Central memory CD4-positive, alpha-beta T cell (primary cell): Measurements from ENCODE around the gene PTTG1IP2.

Source experiments
- DNase-seq: peaks from one replicate; pipeline ENCODE4 v3.0.0; 2022

Gene PTTG1IP2

GRCh38 chr7:90483251-90483650, 13.8 kb downstream of the PTTG1IP2 start:
- DNase-seq = no peak

DNA sequence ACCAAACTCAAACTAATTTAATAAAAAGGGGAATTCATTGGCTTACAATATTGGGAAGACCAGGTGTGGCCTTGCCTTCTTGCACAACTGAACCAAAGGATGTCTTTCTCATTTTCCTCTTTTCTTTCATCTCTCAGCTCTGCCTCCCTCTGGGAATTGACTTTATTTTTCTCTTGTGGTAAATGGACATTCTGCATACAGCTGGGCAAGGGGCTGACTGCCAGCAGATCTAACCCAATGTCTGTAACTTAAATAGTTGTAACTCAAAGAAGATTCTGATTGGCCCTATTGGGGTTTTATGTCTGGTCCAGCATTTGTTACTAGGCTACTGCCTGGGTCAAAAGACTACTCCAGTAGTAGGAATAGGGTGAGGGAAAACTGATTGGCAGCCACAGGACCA, 15.3 kb downstream of the PTTG1IP2 start:
- DNase-seq = no peak

DNA sequence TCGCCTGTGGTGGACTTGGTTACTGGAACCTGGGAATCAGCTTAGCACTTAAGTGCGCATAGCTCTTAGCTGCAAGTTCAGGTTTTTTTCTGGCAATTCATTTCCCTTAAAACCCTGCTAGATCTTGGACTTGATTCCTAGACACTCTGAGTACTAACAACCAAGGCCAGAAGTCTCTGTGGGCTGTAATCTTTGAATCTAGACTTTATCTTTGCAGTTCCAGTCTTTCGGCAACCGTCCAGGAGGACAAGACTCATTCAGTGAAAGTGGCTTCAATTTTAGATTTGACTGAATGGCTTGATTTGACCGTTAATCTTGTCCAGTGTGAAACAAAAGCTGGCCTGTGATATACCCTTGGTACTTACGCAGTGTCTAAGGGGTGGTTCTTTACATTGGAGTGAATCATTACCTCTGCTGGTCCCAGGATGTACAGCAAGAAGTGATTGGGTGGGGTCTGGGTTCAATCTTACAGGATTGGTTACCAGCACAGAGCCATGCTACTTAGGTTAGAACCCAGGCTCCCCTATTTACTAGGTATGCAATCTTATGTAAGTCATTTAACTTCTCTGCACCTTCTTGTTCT, 16.4 kb downstream of the PTTG1IP2 start:
- no peak for DNase-seq

DNA sequence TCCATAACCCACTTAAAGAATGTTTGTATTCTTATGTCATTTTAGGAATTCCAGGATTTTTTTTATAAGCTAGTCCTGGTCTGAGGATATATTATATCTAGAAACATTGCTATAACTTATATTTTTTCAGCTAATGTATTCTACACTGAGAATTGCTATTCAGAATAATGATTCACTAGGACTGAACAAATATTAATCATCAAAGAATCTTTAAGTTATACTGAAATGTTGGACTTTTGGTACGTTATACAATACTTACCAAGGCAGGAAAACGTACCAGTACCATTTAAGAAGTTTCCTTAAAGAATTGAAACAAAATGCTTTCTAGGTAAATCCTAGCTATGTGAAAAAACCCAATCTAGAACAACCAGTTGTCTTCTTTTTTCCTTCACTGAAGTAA, 18.4 kb downstream of the PTTG1IP2 start:
- DNase-seq = no peak

DNA sequence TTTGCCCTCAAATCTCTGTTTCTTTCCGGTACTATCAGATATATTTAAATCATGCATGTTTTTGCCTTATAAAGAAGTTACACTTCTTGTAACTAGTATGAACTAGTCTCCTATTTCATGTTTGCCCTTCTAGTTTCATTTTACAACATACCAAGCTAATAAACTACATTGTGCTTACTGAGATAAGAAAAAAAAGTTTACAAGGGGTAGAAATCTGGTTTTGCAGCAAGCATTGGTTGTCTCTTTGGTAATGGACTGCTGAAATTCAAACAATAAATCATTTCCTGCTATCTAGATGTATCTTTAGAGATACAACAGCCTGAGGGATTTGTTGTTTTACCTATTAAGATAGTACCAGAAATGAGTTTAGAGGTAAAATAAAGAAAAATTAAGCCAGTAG, 18.8 kb downstream of the PTTG1IP2 start:
- no peak for DNase-seq

- DNase-seq = no peak
These were observed 22.8 kb downstream of the PTTG1IP2 start for GRCh38 chr7:90492250-90492649.

- no peak for DNase-seq
These were observed 25.8 kb downstream of the PTTG1IP2 start for GRCh38 chr7:90495241-90495640.

GRCh38 chr7:90502539-90502938, 33.1 kb downstream of the PTTG1IP2 start:
- DNase-seq = no peak

- DNase-seq = no peak
These were observed 33.9 kb downstream of the PTTG1IP2 start for GRCh38 chr7:90503367-90503766.

GRCh38 chr7:90507692-90508091, 38.3 kb downstream of the PTTG1IP2 start:
- no peak for DNase-seq

- DNase-seq = no peak
These were observed 42.3 kb downstream of the PTTG1IP2 start for GRCh38 chr7:90511776-90512175.

DNA sequence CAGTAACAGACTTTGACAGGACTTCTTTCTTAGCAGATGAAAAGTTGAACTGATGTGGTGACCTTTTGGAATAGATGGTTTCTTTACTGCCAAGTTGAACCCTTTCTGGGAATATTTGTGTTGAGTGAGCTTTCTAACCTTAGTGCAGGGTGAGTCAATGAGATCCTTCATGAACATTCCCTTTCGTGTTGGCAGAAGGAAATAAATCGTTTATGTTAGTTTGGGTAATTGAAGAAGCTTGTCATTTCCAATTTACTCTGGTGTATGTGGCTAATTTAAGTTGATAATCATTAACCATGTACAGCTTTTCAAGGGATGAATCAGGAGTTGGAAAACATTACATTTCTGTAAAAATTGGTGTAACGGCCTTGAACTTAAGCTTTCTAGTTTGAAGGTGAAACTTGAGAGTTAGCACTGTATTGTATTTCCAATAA, 43.4 kb downstream of the PTTG1IP2 start:
- DNase-seq = no peak

GRCh38 chr7:90516257-90516656, 46.8 kb downstream of the PTTG1IP2 start:
- DNase-seq = no peak

GRCh38 chr7:90518630-90519029, 49.2 kb downstream of the PTTG1IP2 start:
- no peak for DNase-seq

- DNase-seq = no peak
These were observed 51.0 kb downstream of the PTTG1IP2 start for GRCh38 chr7:90520484-90520883.

DNA sequence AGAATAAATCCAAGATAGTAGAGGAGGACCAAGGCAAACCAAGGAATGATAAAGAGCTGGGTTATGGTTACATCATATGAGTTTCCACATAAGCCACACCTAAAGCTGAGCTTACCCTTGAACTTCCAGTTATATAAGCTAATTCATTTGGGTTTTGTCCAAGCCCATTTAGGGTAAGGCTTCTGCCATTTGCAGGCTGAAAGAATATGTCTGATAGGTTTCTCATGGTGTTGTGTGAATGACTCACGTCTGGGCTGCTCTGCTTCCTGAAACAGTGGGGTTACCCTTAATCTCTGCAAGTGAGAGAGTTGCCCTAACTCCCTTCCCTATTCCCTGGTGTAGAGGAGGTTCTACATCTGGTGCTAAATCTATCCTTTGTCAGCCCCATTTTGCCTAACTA, 60.8 kb downstream of the PTTG1IP2 start:
- DNase-seq = no peak

DNA sequence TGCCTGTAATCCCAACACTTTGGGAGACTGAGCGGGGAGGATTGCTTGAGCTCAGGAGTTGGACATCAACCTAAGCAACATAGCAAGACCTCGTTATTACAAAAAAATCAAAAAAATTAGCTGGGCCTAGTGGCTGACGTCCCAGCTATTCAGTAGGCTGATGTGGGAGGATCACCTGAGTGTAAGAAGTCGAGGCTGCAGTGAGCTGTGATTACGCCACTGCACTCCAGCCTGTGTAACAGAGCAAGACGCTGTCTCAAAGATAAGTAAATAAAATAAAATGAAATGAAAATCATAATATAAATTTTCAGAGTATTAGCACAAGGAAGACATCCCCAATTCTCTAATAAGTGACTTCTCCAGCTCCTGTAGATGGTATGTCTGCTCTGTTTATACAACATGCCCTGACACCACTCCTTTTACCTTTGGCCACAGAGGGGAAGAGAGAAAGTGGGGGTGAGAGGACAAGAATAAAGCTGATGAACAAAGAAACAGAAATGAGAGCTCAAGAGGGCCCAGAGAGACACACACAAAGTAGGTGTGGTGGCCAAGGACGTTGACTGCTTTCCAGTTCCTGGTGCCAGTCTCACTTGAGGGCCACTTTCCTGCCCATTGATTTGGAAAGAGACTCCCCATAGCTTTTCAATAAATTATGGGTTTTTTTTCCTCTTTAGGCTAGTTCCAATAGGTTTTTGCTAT, 62.9 kb downstream of the PTTG1IP2 start:
- no peak for DNase-seq

DNA sequence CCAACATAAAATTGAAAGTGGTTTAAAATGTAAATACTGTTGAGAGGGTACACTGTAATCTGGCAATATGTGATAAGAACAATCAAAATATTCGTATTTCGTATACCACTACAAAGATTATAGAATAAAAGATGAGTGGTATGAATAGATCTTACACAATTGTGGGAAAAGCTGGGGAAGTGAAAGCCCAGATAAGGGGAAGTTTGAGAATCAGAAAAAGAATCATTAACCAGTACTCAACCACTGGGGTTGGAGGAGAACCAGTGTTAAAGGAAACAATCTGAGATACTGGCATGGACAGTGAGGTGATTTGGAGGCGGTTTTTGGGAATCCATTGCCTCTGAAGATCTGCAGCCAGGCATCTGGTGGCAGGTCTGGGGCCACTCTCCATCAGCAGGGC, 67.0 kb downstream of the PTTG1IP2 start:
- DNase-seq = no peak

- DNase-seq = no peak
These were observed 69.0 kb downstream of the PTTG1IP2 start for GRCh38 chr7:90538405-90538804.

DNA sequence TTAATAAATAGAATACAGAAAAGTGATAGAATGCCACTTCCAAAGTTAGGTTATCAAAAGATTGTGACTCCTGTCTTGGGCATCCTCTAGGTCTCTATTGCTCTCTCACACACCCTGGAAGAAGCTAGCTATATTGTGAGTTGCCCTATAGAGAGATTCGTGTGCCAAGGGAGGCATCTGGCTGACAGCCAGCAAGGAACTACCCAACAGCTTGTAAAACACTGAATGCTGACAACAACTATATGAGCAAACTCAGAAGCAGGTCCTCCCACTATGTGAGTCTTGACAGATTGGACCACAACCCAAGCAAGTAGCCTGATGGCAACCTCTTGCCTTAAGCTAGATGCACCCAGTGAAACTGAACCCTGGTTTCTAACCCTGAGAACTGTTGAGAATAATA, 71.0 kb downstream of the PTTG1IP2 start:
- no peak for DNase-seq

DNA sequence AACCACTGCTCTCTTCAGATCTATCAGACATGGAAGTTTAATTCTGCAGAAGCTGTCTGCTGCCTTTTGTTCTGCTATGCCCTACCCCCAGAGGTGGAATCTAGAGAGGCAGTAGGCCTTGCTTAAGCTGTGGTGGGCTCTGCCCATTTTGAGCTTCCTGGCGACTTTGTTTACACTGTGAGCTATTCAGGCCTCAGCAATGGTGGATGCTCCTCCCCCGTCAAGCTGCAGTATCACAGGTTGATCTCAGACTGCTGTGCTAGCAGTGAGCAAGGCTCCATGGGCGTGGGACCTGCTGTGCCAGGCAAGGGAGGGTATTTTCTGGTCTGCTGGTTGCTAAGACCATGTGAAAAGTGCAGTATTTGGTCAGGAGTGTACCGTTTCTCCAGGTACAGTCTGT, 81.6 kb downstream of the PTTG1IP2 start:
- no peak for DNase-seq

GRCh38 chr7:90552521-90552920, 83.1 kb downstream of the PTTG1IP2 start:
- DNase-seq = no peak

- no peak for DNase-seq
These were observed 91.3 kb downstream of the PTTG1IP2 start for GRCh38 chr7:90560730-90561129.
